HG02884 (cell line): ENCODE results near the gene MBNL3.

Experiments
- ATAC-seq: cut with Tn5 transposase; IDR thresholded peaks from one replicate; pipeline ENCODE4 v1.9.1; 2021; ENCODE audit warnings: mild to moderate bottlenecking, moderate library complexity; ENCODE audit not compliant: unreplicated experiment

The MBNL3 gene

GRCh38 chrX:132425744-132426318 lies 63.0 kb downstream of the MBNL3 start:
- ATAC-seq = no peak

DNA sequence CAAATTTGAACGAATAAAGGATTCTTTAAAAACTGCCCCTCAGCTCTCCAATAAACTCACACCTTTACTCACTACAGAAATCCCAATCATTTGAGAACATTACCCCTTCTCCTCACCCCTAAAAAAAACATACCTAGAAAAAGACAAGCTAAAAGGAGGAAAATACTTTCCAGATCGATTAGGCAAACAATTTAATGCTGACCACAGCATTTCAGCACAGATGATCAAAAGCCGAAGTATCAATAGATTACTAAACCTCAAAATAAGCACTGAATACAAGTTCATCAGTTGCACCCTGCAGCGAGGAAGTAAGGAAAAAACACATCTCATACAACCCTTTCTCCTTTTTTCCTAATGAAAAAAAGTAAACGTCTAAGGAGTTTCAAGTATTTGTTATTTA lies 65.5 kb downstream of the MBNL3 start:
- no peak for ATAC-seq

DNA sequence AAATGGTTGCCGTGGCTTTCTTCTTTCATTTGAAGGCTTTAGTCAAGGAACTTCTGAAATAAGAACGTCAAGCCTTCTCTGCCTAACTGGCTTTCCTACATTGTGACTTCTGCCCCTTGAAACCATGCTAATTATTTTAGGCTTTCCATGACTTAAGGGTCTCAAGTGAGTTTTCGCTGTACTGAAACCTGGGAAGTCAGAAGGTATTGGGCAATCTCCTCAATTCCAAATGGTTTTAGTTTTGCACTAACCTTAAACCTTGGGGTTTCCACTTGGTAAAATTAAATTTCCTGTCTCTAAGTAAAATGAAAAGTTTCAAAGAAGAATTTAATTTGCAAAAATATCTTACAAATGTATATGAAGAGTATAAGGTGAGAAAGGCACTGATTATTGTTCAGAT lies 73.8 kb downstream of the MBNL3 start:
- no peak for ATAC-seq

DNA sequence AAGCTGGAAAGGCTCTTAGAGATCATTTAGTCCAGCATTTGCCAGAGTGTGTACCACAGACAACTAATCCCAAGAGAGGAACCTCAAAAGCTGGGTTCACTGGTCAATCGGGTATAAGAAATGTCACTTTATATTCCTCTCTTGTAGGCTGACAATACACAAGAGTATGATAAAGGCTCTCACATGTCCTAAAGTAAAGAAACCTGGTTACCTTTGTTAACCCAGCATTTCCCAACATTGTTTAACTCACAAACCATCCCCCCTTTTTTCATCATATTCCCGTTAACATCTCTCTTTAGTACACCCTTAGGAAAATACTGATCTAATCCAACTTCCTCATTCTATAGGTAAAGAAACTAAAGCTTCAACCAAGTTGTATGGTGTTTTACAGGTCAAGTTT lies 74.4 kb downstream of the MBNL3 start:
- ATAC-seq = no peak

- no peak for ATAC-seq
Observed at GRCh38 chrX:132413459-132413858, 75.4 kb downstream of the MBNL3 start.

DNA sequence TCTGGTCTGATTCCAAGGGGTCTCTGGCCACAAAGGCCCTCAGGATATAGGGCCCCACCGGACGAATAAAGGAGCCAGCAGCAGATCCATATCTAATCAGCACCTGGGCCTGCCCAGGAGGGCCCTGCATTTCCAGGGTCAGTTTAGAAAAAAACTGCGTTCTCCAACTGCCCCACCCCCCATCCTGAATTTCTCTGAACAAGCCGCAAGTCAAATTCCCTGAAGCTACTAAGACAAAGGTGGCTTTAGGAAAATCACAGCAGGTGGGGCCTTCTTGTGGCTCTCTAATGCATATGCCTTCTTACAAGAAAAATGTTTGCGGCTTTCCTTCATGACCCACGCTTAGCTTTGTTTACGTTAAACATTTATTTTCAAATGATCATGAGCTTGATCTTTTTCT lies 76.6 kb downstream of the MBNL3 start:
- no peak for ATAC-seq

GRCh38 chrX:132411310-132411977 lies 77.4 kb downstream of the MBNL3 start:
- no peak for ATAC-seq

DNA sequence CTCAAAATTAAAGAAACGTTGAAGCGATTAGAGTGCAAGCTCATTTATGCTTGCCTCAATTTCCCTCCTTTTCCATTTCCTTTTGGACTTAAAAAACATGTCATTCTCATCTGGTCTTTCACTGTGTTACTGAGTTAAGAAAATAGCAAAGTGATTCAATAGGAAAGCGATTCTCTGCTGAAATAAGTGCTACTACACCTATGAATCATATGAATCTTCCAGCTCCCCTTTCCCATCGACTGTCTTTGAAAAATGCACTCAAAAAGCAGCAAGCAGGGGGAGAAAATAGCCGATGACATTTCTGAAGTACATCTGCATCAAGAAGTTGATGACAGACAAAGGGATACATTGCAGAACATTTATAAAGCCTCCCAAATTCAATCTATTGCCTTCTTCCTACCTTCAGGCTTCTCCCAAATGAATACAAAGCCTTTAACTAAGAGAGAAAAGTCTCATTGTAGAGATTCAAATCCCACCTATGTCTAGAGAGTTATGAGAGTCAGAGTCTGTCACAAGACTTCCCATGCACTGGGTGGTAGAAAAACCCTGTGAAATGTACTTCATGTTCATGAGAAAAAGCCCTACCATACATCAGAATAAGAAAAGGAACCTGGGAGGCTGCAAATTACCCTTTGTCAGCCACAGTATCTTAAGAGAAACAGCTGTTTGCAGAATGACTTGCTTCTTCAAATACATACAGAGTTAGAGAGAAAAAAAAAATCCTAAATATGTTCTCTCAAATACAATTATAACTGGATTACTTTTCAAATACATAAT lies 78.9 kb downstream of the MBNL3 start:
- ATAC-seq = no peak

DNA sequence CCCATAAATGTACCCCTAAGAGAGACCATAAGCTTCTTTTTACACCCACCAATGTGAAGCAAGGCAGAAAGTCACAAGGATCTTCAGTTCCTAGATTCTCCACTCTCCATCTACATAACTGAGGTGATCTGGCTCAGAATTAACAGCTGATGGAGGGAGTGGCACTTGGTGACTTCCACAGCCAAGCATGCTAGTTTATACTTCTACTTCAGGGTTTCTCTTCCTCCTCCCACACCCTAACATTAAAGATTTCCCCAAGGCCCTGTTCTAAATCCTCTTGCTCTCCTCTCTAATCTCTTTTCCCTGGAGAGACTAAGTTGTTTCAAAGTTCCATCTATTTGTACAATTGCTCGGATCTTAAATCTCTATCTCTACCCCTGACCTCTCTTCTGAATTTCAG lies 81.1 kb downstream of the MBNL3 start:
- ATAC-seq = no peak

- no peak for ATAC-seq
Observed at GRCh38 chrX:132406106-132406505, 82.7 kb downstream of the MBNL3 start.

DNA sequence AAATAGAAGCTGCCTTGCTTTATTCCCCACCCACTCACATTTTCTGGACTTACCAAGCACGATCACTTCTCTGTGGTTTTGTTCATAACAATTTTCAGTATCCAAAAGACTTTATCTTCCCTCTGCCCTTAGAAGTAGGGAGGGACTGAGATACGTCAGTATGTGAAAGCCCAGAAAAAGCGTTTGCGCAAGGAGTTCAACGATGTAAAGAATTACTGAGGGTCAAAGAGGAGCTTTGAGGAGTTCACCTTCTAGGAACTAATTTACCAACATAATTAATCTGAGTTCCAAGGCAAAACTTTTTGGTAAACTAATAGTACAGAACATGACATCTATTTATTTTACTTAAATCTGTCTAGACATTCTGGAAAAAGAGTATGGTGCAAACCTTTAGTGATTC lies 84.6 kb downstream of the MBNL3 start:
- ATAC-seq = no peak

GRCh38 chrX:132401935-132402334 lies 86.9 kb downstream of the MBNL3 start:
- no peak for ATAC-seq

DNA sequence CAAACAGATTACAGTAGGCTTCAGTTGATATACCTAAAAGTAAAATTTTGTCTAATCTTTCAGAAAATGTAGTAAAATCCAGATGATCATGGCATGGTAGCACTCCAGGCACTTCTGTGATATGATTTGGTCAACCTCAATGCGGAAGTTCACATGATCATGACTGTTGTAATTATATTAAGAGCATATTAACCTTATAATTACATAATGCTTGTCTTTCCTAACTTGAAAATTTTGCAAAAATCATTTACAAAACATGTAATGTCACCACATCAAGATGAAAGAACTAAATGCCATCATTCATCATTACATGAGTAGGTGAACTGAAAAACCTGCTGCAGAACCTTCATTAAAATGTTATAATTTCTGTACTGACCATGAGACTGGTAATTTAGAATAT lies 88.1 kb downstream of the MBNL3 start:
- ATAC-seq = no peak

DNA sequence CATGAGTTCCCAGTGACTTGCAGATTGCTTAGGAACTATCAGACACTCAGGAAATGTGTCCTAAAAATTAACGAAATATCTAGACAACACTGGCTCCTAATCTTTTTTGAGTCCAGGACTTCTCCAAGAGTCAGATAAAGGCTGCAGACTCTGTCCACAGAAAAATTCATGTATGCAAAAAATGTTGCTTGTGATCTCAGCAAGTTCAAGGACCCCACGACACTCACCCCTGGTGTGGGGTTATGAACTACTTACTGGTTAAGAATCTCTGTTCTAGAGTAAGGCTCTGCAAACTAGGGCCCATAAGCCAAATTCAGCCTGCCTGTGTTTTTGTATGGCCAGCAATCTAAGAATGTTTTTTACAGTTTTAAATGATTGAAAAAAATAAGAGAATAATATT lies 93.2 kb downstream of the MBNL3 start:
- no peak for ATAC-seq

- no peak for ATAC-seq
Observed at GRCh38 chrX:132395026-132395425, 93.8 kb downstream of the MBNL3 start.

- no peak for ATAC-seq
Observed at GRCh38 chrX:132394591-132394990, 94.2 kb downstream of the MBNL3 start.

DNA sequence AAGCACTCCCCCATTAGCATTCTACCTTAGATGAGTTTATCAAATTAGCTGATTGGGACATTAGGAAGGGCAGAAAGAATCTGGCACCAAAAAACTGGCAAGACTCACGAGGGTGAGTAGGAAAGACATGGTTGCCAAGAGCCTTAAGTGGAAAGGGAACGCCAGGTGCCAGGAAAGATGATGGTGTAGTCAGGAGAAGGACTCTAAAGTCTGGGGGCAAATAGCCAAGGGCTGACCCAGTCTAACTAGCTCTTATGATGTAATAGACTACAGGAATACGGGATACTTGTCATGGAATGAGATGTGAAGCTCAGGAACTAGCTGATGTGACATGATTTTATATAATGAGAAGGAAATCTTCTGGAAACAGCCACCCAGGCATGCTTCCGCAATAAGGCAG lies 94.8 kb downstream of the MBNL3 start:
- no peak for ATAC-seq

GRCh38 chrX:132393485-132393884 lies 95.4 kb downstream of the MBNL3 start:
- ATAC-seq = no peak

DNA sequence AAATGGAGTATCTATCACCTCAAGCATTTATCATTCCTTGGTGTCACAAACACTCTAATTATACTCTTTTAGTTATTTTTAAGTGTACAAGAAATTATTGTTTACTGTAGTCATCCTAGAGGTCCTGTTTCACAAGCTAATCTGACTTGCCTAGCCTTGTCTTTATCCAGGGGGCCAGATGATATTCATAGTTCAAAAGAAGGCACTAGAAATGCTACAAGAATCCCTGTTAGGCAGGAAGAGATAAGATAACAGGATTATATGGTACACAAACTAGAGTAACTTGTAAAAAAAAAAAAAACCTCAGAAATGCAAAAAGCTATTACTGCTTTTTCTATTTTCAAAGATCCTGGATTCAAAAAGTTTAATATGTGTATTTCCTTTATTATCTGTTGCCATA lies 95.8 kb downstream of the MBNL3 start:
- ATAC-seq = no peak

- no peak for ATAC-seq
Observed at GRCh38 chrX:132390792-132391191, 98.0 kb downstream of the MBNL3 start.

DNA sequence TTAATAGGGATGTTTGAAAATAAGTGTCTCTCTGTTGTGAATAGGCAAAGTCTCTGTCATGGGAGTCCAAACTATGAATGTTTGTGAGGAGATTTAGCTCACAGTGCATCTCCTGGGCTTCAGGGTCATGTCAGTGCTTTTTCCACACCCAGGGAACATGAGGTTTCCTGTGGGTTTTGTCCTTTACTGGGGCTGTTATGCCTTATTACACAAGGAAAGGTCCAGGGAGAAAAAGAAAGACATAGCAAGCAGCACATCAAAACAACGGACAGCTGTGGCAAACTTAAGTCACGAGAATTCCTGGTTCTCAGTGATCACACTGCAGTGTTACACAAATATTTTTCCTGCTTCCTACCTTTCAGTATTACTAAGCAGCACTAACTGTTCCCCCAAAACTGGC lies 99.4 kb downstream of the MBNL3 start:
- no peak for ATAC-seq

DNA sequence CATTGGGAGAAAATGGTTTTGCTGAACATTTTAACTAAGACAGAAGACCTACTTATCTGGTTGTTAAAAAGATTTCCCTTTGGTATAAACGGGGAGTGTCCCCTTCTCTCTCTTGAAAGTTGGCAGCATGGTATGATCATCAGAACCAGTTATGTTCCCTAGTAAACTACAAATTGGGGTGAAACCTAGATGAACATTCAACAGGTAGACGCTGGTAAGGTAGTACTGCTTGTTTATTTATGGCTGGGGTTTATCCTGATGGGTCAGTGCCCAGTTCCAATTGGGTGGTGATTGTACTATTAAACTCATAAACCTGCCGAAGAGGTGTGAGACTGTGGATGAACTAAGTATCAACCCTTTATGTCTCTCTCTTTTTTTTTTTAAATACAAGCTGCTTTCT lies 100.5 kb downstream of the MBNL3 start:
- no peak for ATAC-seq
